IPS DF 19.7 (cell line): ENCODE data around the gene TRAF3.
"Not testable (repeated sequence)": the region's sequence is repeated elsewhere in the genome, so short reads cannot be mapped to it uniquely, and the experiment has no call there.

Source experiments
- DNase-seq: peaks from one replicate; pipeline ENCODE4 v3.0.0-alpha.2; 2013; ENCODE audit warnings: low read depth, low spot score

The TRAF3 gene

DNA sequence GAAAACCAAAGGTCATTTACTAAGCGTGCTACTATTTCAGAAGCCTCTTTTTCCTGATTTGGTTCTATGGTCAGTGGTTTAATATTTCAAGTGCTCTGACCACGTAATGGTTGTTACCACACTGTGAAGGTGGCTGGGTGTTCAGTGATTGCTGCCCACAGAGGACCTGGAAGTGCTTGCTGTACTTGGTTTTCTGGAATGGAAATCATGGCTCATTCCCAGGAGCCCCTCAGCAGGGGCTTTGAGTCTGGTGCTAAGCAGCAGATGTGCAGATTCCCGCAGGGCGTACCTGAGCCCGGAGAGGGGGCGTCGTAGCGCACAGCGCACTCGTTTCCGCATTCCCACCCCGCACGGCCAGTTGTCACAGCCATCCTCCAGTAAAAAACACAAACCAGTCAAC lies 50.5 kb downstream of the TRAF3 start:
- no peak for DNase-seq

DNA sequence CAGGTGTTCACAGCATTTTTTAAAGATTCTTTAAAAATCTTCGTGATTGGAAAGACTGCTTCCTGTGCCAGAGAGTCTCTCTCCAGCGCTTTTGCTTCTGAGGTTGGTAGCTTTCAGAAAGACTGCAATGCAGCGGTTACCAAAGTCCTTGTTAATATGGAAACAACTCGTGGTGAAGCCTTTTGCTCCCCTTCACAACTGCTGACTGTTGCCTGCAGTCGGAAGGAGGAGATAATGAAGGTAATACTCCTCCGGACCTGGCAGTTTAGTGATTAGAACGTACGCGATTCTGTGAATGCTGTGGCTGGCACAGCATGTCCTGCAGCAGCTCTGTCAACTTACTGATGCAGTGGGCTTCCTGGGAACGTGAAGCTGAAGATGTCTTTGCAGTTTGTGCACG lies 50.9 kb downstream of the TRAF3 start:
- DNase-seq: no peak

DNA sequence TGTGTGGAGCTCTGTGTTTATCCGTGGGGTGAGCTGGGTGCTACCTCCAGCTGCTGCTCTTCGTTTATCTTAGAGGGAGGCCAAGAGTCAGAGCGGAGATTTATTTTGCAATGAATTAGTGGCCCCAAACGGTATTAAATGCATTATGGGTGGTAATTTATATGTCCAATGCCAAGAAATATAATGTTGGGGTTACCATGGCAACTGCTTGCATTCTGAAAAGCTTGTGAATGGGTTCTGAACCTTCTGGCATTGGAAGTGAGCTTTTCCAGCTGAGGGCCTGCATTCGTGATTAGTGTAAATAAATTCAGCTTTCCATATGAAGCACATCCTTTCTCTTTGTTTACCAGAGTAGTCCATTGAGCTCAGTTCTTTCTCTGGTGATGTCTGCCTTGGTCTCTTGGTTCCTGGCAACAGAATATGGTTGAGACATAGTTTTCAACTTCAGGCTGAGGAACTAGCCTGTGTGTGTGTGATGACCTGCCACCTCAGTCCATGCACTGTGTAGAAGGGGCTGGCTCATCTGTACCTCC lies 51.8 kb downstream of the TRAF3 start:
- DNase-seq: no peak

DNA sequence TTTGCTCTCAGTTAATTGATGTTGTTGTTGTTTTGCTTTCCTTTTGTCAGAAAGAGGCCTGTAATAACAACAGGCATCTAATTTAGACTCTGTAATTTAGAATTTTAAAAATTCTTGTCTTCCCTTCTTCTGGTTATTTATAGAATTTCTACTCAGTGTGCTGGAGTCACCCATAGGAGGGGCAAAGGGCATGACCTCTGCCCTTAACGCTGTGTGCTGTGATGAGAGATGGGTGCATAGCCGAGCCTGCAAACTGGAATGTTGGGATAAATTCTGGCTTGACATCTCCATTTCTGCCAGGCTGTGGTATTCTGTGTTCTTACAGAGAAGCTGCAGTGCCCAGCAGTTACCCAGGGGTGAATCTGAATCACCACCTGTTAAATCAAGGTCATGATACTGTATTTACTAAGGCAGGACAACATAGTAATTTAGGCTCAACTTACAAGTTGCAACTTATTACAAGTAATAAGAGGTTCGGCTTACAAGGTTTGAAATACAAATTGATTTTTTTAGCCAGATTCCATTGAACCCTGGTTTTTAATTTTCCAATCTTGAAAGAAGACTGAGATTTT lies 53.3 kb downstream of the TRAF3 start:
- no peak for DNase-seq

DNA sequence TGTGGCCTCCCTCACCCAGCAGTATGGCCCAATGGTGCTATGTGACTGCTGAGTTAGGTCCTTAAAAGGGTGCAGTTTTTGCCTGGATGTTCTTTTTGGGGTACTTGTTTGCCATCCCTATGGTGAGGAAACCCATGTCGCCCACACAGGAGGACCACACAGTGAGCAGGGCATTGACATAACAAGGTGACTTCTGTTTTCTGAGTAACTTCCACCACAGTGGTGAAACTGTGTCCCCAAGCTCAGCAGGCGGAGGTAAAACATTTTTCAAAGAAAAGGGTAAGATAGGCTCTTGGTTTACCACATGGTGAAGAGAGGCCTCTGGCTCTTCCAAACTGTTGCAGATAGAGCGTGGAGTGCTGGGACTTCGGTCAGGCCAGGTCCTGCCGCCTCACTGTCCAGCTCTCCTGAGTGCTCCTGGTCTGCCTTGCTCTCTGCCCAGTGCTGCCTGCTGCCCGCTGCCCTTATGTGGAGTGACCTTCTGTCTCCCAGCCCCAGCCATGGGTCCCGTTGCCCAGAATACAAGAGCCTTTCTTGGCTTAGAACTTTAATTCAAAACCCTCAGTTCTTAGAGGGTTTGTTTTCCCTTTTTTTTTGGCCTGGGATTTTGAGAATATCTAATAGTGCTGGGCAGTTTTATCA lies 54.0 kb downstream of the TRAF3 start:
- DNase-seq: no peak

DNA sequence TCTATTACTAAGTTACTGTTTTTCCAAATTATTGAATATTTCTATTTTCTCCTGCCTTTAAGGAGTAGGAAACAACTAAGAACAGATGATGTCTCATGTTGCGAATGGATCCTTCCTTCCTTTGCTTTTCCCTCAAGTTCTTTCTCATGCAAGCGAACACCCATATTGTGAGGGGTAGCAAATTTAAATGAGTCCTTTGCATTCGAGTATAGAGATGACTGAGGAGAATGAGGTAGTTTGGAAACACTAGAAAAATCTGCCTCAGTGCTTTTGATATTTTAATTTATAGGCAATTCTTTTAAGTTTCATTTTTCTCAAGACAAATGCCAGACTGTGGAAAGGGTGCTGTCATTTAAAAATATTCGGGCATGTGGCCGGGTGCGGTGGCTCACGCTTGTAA lies 56.1 kb downstream of the TRAF3 start:
- DNase-seq: no peak

DNA sequence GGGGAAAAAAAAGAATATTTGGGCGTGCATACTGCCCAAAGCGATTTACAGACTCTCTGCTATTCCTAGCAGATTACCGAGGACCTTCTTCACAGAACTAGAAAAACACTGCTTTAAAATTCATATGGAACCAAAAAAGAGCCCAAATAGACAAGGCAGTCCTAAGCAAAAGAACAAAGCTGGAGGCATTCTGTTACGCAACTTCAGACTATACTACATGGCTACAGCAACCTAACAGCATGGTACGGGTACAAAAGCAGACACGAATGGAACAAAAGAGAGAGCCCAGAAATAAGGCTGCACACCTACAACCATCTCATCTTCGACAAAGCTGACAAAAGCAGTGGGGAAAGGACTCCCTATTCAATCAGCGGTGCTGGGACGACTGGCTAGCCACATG lies 56.7 kb downstream of the TRAF3 start:
- DNase-seq: no peak

DNA sequence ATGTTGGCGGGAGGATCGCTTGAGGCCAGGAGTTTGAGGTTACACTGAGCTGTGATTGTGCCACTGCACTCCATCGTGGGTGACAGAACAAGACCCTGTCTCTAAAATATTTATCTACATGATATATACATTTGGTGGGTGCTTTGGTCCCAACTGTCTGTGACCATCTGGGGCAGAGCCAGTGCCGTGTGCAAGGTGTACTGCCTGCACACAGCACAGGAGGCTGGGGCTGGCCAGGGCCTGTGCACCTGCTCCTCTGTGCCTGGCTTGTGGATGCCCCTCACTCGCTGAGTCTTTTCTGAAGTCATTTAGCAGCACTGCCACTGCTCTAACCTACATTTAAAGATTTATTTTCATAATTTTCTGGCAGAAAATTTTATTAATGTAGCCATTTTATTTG lies 58.7 kb downstream of the TRAF3 start:
- no peak for DNase-seq

DNA sequence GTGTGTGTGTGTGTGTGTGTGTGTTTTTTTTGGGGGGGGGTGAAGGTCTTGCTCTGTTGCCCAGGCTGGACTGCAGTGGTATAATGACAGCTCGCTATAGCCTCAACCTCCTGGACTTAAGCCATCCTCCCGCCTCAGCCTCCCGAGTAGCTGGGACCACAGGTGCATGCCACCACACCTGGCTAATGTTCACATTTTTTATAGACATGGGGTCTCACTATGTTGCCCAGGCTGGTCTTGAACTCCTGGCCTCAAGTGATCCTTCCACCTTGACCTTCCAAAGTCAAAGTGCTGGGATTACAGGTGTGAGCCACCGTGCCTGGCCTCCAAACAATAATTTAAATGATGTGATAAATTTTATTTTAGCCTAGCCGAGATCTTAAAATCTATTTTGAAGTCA lies 59.9 kb downstream of the TRAF3 start:
- not testable (repeated sequence) for DNase-seq

DNA sequence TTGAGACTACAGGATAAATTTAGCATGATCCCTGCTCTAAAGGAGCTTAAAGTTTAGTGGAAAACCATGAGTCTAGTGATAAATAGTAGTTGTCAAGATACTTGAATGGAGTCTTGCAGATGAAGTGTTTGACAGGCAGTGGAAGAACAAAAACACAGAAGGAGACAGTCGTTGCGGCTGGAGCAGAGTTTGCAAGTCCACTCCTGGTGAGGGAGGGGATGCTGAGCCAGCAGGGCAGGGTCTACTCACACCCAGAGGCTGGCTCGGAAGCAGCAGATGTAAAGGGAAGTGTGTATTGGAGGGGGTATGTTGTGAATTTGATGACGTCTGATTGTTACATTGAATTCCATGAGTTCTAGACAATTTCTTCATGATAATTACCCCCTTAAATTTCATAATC lies 61.3 kb downstream of the TRAF3 start:
- DNase-seq: no peak

DNA sequence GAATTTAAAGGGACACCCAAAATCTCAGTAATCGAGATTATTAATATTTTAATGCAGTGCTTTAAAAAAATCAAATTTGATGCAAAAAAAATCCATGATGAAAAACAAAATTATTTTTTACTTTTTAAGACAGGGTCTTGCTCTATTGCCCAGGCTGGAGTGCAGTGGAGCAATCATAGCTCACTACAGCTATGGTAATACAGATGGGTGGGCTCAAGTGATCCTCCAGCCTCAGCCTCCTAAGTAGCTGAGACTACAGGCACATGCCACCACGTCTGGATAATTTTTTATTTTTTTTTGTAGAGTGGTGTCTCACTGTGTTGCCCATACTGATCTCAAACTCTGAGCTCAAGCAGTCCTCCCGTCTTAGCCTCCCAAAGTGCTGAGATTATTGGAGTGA lies 62.9 kb downstream of the TRAF3 start:
- DNase-seq: no peak

DNA sequence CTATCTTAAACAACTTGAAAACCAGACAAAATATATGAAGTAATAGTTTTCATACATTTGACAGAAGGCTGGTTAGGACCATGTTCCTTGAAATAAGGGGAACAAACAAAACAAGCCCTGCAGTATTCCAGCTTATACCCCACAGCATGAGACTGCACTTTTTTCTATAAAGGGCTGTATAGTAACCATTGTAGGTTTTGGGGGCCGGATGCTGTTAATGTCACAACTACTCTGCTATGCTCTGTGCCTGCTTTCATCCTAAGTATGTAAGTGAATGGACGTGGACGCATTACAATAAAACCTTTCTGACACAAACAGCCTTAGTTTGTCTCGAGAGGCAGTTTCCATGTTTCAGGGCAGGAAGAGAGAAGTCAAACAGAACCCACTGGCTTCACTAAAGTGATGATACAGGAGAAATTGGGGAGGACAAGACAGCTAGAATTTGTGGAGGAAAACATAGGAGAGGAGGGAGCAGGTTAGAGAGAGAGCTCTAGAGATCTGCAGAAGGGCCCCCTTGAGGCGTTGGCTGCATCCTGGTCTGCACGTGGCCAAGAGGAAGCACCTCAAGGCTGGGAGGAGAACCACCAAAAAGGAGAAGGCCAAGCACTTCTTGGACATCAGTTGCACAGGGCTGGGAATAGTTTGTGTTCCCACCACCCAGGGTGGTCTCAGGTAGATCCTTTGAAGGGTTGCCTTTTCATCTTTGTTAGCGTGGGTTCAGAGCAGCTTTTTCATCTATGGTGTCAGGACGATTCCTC lies 63.7 kb downstream of the TRAF3 start:
- no peak for DNase-seq

DNA sequence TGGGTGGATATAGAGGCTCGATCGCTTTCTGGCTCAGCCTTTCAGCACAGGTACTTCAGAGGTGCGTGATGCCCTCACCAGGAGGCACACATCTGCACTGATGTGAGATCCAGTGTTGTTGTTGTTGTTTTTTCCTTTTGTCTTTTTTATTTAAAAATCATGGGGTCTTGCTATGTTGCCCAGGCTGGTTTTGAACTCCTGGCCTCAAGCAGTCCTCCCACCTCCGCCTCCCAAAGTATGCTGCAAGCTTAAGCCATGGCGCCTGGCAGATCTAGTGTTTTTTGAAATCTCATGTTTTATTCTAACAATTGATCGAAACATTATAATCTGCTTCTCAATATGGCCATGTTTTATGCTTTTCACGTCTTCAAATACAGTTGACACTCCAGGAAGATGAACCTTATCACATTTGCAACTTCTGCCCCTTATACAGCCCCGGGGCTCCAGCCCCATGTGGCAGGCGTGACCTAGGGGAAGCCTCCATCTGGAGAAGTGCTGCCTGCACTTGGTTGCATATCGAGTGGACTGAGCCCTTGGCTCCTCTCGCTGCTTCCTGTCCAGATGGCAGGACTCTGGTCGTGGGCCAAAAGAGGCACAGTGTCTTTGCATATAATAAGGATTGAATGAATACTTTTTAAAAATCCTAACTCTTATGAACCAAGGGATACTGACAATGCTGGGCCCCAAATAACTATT lies 71.7 kb downstream of the TRAF3 start:
- no peak for DNase-seq

DNA sequence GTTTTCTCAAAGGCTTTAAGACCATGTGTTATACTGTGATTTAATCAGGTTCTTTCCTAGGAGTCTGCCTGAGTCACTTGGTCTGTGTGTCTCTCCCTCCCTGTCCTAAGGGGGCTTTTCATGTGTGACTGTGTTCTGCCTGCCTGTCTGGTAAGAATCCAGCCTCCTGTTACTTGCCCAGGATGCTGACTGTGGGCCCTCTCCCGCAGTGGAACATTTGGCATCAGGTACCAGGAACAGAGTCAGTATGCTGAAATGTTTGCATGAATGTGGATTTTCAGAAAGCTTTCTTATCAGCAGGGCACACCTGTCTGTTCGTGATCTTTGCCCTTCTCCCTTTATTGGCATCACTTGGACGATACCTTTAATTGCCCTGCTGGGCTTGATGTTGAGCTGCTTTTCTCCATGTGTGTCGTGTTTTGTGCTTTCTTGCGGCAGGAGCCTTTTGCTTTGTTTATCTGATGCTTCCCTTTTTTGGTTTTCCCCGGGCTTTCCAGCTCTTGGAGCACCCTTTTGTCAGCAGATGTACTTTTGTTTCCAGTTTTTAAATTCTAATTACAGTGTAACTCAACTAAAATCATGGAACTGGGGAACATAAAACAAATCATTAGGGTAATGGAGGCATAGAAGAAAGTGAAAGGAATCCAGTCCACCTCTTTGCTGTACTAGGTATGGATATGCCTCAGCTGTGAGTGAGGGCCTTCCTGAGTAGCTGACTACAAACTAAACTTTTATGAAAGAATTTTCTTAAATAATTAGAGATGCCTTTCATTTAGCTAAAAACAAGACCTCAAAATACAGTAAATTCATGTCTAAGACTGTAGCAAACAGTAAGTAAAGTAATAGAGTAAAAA lies 72.5 kb downstream of the TRAF3 start:
- no peak for DNase-seq

DNA sequence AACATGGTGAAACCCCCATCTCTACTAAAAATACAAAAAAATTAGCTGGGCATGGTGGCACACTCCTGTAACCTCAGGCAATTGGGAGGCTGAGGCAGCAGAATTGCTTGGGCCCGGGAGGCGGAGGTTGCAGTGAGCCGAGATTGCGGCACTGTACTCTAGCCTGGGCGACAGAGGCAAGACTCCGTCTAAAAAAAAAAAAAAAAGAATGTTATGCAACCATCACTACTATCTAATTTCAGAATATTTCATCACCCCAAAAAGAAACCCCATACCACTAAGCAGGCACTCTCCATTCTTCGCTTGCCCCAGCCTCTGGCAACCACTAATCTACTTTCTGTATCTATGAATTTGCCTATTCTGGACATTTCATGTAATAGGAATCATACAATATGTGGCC lies 76.4 kb downstream of the TRAF3 start:
- DNase-seq: no peak

DNA sequence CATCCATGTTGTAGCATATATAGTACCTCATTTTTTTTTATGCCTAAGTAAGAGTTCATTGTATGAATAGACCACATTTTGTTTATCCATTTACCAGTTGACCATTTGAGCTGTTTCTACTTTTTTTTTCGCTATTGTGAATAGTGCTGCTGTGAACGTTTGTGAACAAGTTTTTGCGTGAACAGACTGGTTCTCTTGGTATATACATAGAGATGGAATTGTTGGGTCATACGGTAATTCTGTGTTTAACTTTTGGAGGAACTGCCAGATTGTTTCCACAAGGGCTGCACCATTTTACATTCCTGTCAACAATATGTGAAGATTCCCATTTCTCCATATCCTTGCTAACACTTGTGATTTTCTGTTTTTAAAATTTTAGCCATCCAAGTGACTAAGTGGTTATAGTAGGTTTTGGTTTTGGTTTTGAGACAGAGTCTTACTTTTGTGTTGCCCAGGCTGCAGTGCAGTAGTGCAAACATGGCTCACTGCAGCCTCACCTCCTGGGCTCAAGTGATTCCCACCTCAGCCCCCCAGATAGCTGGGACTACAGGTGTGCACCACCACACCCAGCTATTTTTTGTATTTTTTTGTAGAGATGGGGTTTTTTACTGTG lies 76.9 kb downstream of the TRAF3 start:
- no peak for DNase-seq

DNA sequence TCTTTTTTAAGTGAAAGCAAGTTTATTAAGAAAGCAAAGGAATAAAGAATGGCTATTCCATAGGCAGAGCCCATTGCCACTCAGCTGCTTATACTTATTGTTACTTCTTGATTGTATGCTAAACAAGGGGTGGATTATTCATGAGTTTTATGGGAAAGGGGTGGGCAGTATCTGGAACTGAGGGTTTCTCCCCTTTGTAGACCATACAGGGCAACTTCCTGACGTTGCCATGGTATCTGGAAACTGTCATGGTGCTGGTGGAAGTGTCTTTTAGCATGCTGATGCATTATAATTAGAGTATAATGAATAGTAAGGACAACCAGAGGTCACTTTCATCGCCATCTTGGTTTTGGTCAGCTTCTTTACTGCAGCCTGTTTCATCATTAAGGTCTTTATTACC lies 78.9 kb downstream of the TRAF3 start:
- no peak for DNase-seq

DNA sequence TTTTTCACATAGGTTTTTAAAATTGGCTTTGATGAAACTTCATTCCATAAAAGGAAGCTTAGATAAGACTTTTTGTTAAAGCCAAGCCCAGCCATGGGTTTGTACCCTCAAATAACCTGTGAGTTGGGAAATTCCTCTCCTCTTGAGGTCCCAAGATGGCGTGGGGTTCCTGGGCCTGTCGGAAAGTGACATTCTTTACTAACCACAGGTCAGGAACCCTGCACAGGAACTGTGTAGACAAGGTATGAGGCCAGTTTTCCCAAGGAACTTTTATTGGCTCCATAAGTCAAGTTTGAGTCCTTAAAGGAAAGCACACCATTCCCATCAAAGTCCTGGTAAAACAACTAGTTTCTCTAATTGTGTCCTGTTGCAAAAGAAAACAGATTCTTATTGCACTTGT lies 80.2 kb downstream of the TRAF3 start:
- DNase-seq: no peak

DNA sequence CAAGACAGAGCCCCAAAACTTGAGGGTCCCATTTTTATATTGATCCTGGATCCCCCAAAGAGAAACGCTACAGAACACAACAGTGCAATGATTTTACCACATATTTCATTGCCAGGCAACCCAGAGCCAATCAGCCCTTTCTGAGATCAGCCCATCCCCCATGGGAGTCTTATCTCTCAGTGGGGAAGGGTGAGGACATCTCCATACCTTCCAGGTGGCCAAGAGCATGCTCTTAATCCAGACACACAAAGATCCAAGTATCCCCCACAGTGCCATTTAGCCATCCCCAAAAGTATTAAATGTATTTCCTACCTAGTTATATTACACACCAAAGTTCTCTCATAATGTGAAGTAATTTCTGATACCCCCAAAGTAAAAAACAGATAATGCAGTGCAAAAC lies 82.7 kb downstream of the TRAF3 start:
- DNase-seq: no peak

DNA sequence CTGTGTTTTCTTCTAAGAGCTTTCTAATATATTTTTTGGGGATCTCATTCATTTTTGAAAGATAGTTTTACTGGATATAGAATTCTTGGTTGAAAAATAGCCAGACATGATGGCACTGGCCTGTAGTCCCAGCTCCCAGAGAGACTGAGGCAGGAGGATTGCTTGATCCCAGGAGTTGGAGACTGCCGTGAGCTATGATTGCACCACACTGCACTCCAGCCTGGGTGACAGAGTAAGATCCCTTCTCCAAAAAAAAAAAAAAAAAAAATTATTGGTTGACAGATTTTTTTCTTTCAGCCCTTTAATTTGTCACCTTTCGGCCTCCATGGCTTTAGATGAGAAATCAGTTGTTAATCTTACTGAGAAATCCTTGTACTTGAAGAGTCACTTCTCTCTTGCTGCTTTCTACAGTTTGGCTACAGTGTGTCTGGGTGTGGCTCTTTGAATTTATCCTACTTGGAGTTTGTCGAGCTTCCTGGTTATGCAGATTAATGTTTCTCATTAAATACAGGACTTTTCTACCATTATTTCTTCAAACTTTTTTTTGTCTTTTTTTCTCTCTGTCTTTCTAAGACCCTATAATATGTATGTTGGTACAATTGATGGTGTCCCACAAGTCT lies 85.0 kb downstream of the TRAF3 start:
- DNase-seq: no peak

DNA sequence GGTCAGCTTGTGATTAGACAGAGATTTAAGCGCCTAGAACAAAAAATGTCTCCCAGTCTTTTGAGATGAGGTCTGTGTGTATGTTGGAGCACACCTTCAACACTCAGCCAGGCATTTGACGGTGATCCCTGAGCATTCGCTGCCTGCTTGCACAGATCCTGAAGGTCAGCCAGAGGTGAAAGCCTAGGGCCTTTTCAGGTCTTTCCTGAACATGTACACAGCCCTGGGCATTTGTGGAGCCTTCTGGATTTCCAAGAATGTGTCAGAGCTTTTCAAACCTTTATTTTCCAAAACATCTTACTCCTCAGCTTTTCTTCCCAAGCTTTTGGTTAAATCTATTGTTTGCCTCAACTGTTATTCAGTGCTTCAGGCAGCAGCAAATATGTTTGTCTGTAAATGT lies 86.1 kb downstream of the TRAF3 start:
- DNase-seq: no peak
